Vagina (tissue), 2 donors: ENCODE data around the gene SPTSSA.

Experiments
- POLR2A ChIP-seq, 2 donors: fragments of 450-650 bp; IDR thresholded peaks; one replicate each; pipeline ENCODE4 v1.6.1; 2017; ENCODE audit warnings: antibody characterized with exemption in 2 of 2, mild to moderate bottlenecking in 2 of 2, moderate library complexity in 2 of 2
- POLR2AphosphoS5 ChIP-seq, 2 donors: sonication (generic); formaldehyde crosslinking; IDR thresholded peaks; one replicate each; pipeline ENCODE4 v1.9.0; 2017; ENCODE audit warnings: antibody characterized with exemption in 2 of 2, mild to moderate bottlenecking in 2 of 2, low read depth in 1 of 2; ENCODE audit not compliant: insufficient read depth in 1 of 2
- TF ChIP-seq, protein P1 (sequence below), 3 experiments: fragments of 450-650 bp in 2 of 3; fragments of 200-600 bp in 1 of 3; sonication (generic) in 1 of 3; IDR thresholded peaks; one replicate each; pipeline ENCODE4 v1.5.1; 2017 to 2019; ENCODE audit warnings: antibody characterized with exemption in 3 of 3, mild to moderate bottlenecking in 2 of 3, moderate library complexity in 2 of 3

DNA sequence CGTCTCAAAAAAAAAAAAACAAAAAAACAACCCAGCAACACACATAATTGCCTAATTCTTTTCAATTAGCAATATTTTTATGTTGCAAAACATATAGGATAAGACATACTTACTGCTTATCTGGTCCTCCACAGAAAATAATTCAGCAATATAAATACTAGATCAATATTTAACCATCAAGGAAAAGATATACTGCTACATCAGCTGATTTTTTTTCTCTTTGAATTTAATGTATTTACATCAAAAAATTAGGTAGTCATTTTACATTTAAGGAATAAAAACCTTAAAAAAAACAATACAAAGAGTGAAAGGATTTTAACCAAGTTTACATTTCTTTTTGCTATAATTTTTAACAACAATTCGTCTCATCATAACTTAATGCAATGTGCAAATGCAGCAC lies 28.1 kb downstream of the SPTSSA start:
- TF ChIP-seq, protein P1, sequence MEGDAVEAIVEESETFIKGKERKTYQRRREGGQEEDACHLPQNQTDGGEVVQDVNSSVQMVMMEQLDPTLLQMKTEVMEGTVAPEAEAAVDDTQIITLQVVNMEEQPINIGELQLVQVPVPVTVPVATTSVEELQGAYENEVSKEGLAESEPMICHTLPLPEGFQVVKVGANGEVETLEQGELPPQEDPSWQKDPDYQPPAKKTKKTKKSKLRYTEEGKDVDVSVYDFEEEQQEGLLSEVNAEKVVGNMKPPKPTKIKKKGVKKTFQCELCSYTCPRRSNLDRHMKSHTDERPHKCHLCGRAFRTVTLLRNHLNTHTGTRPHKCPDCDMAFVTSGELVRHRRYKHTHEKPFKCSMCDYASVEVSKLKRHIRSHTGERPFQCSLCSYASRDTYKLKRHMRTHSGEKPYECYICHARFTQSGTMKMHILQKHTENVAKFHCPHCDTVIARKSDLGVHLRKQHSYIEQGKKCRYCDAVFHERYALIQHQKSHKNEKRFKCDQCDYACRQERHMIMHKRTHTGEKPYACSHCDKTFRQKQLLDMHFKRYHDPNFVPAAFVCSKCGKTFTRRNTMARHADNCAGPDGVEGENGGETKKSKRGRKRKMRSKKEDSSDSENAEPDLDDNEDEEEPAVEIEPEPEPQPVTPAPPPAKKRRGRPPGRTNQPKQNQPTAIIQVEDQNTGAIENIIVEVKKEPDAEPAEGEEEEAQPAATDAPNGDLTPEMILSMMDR (IDR thresholded peaks at IDR 0.05), result no peak
- TF ChIP-seq POLR2AphosphoS5 (IDR thresholded peaks at IDR 0.05; ENCODE audit: insufficient read depth in 1 of 2, low read depth in 1 of 2) (no peak), POLR2A (IDR thresholded peaks at IDR 0.05) (no peak)
